NOMO-1 treated with DMSO at 0.1 percent for 48 hours (cell line): ENCODE data around the gene EPHA1.
"Not testable (repeated sequence)": the region's sequence is repeated elsewhere in the genome, so short reads cannot be mapped to it uniquely, and the experiment has no call there.

ENCODE experiments used
- DNase-seq: peaks from one replicate; lab custom pipeline; 2025; ENCODE audit not compliant: unreplicated experiment; lab: John Stamatoyannopoulos, UW

The EPHA1 gene

GRCh38 chr7:143405173-143406001 is 3.3 kb downstream of the EPHA1 start:
- DNase-seq = no peak

- DNase-seq = not testable (repeated sequence)
Observed at GRCh38 chr7:143402233-143402632, 6.4 kb downstream of the EPHA1 start.

GRCh38 chr7:143401265-143401664 is 7.4 kb downstream of the EPHA1 start:
- DNase-seq = no peak

GRCh38 chr7:143399642-143400041 is 9.0 kb downstream of the EPHA1 start:
- DNase-seq = no peak

- DNase-seq = no peak
Observed at GRCh38 chr7:143399151-143399550, 9.5 kb downstream of the EPHA1 start.

- no peak for DNase-seq
Observed at GRCh38 chr7:143398616-143399015, 10.0 kb downstream of the EPHA1 start.

GRCh38 chr7:143397710-143398530 is 10.7 kb downstream of the EPHA1 start:
- no peak for DNase-seq

GRCh38 chr7:143396625-143397556 is 11.8 kb downstream of the EPHA1 start:
- DNase-seq = no peak

- DNase-seq = no peak
Observed at GRCh38 chr7:143396182-143396581, 12.5 kb downstream of the EPHA1 start.

- DNase-seq = no peak
Observed at GRCh38 chr7:143395187-143396149, 13.2 kb downstream of the EPHA1 start.

GRCh38 chr7:143394777-143395176 is 13.9 kb downstream of the EPHA1 start:
- DNase-seq = no peak

GRCh38 chr7:143394068-143394467 is 14.6 kb downstream of the EPHA1 start:
- DNase-seq = no peak

GRCh38 chr7:143393267-143394041 is 15.2 kb downstream of the EPHA1 start:
- no peak for DNase-seq

- no peak for DNase-seq
Observed at GRCh38 chr7:143392875-143393266, 15.8 kb downstream of the EPHA1 start.

GRCh38 chr7:143392427-143392826 is 16.2 kb downstream of the EPHA1 start:
- not testable (repeated sequence) for DNase-seq

GRCh38 chr7:143391462-143392404 is 16.9 kb downstream of the EPHA1 start:
- no peak for DNase-seq

- no peak for DNase-seq
Observed at GRCh38 chr7:143390773-143391317, 17.8 kb downstream of the EPHA1 start.
